ENCODE data around the gene ABHD2.

The ABHD2 gene

DNA sequence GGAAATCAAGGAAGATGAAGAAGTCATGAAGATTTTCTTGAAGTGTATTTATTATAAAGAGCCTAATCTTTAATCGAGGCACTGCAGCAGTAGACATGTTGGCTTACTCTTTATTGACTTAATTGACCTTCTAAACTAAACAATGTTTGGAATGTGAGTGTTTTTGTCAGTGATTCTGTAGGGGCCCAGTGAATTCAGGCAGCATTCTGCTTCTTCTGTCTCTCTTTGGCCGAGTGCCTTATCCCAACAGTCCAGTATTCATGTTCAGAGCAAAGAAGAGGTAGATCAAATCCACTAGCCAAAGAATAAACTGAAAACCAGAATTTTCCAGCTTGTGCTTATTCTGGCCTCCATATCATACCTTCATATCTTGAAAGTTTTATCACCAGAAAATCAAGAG, 77.4 kb downstream of the ABHD2 start:
- no peak overlapping the region for H3K9ac ChIP-seq (ENCODE audit: insufficient read length, low read depth)
- no peak overlapping the region for H3K4me3 ChIP-seq (ENCODE audit: insufficient read length, low read depth)
- no peaks in the 10 kb centered on the region for H3K36me3 ChIP-seq (ENCODE audit: insufficient read depth, insufficient read length, low read length)
- H3K4me1 ChIP-seq (ENCODE audit: insufficient read depth, insufficient read length): peaks cover 2% of the 10 kb centered on the region
- DNase-seq (ENCODE audit: low read depth, low spot score): no peak
- TF ChIP-seq ZNF274 (IDR thresholded peaks at IDR 0.05; ENCODE audit: low read depth, low read length) (no peak), SUZ12 (IDR thresholded peaks at IDR 0.05; ENCODE audit: extremely low read depth, insufficient read depth, insufficient read length) (no peak), YY1 (IDR thresholded peaks at IDR 0.05; ENCODE audit: insufficient read depth, insufficient read length) (no peak)
- no peaks in the 10 kb centered on the region for H3K27me3 ChIP-seq (ENCODE audit: insufficient read depth, insufficient read length)
- H3K9me3 ChIP-seq (ENCODE audit: insufficient read depth, low read length): no peaks in the 10 kb centered on the region

DNA sequence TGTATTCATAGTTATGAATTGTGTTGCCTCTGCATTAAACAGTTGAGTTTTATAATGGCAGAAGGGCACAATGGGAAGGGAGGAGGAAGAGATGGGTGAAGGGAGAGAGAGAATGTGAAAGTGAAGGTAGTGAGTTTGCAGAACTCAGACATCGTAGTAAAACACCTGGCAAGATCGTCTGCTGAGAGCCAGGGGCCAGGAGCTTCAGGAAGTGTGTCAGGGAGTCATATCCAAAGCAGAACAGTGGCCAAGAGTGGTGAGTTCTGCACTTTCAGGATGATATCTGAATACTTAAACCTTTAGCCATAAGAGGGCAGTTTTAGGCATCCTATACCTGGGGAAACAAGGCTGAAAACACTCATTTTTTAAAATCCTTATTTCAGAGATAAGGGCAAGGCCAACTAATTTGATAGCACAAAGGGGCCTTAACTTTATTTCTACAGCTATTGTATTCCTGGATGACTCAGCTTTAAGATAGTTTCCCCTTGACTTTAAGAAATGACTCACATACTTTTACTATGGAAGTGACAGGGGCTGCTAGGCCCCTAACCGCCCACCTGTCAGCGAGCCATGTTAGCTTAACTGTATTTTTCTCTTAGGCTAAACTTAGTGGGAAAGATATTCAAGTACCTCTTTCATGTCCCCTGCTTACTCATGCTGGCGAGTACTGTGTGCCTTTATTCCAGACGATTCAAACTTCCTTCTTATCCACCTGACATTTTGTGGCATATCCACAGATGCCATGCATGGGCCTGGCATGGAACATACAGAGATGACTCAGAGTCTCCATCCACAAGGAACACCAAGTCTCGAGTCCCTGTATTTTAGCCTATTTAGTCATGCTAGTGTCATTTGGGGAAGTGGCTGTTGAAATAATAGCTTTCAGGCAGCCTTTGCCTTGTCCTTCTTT, 79.3 kb downstream of the ABHD2 start:
- Histone ChIP-seq H3K9ac (ENCODE audit: insufficient read length, low read depth) (no peak overlapping the region), H3K4me3 (ENCODE audit: insufficient read length, low read depth) (no peak overlapping the region), H3K4me1 (ENCODE audit: insufficient read depth, insufficient read length) (peaks cover 2% of the 10 kb centered on the region), H3K27me3 (ENCODE audit: insufficient read depth, insufficient read length) (no peaks in the 10 kb centered on the region), H3K36me3 (ENCODE audit: insufficient read depth, insufficient read length, low read length) (no peaks in the 10 kb centered on the region), H3K9me3 (ENCODE audit: insufficient read depth, low read length) (no peaks in the 10 kb centered on the region)
- no peak for DNase-seq (ENCODE audit: low read depth, low spot score)
- TF ChIP-seq SUZ12 (IDR thresholded peaks at IDR 0.05; ENCODE audit: extremely low read depth, insufficient read depth, insufficient read length): no peak
- TF ChIP-seq ZNF274 (IDR thresholded peaks at IDR 0.05; ENCODE audit: low read depth, low read length): no peak
- no peak for TF ChIP-seq YY1 (IDR thresholded peaks at IDR 0.05; ENCODE audit: insufficient read depth, insufficient read length)

DNA sequence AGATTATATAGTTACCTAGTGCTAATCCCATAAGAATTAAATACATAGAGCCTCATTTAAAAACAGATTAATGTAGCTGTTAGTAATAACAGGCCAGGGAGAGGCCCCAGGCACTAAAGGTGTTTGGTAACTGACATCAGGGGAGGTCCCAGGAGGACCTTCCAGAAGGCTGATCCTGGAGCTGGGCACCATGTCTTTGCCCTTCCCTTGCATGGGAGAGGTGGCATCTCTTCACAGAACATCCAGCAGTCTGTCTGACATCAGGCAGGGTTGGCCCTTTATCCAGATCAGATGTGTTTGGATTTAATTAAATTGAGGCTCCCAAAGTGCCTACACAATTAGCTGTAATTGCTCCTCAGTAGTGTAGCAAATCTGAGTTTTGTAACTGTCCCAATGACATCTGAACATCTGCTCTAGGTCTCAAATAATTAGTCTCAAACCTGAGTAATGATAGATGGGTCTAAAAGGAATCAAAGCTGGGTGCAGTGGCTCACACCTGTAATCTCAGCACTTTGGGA, 80.1 kb downstream of the ABHD2 start:
- Histone ChIP-seq H3K9ac (ENCODE audit: insufficient read length, low read depth) (no peak overlapping the region), H3K4me3 (ENCODE audit: insufficient read length, low read depth) (no peak overlapping the region), H3K4me1 (ENCODE audit: insufficient read depth, insufficient read length) (peaks cover 2% of the 10 kb centered on the region), H3K9me3 (ENCODE audit: insufficient read depth, low read length) (no peaks in the 10 kb centered on the region), H3K36me3 (ENCODE audit: insufficient read depth, insufficient read length, low read length) (no peaks in the 10 kb centered on the region), H3K27me3 (ENCODE audit: insufficient read depth, insufficient read length) (no peaks in the 10 kb centered on the region)
- TF ChIP-seq ZNF274 (IDR thresholded peaks at IDR 0.05; ENCODE audit: low read depth, low read length) (no peak), SUZ12 (IDR thresholded peaks at IDR 0.05; ENCODE audit: extremely low read depth, insufficient read depth, insufficient read length) (no peak), YY1 (IDR thresholded peaks at IDR 0.05; ENCODE audit: insufficient read depth, insufficient read length) (no peak)
- DNase-seq (ENCODE audit: low read depth, low spot score): no peak

DNA sequence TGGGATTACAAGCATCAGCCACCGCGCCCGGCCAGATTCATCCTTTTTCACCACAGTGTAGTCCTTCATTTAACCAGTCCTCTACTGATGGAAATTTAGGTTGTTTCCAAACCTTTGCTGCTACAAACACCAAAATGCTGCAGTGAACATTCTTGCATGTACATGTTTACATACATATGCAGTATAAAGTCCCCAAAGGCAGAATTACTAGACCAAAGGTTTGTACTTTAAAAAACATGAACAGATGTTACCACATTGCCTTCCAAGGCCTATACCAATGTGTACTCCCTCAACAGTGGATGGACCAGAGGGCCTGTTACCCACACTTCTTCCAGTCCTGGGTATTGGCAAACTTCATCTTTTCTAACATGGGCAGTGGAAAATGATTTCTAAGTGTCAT, 82.1 kb downstream of the ABHD2 start:
- Histone ChIP-seq H3K27me3 (ENCODE audit: insufficient read depth, insufficient read length) (no peaks in the 10 kb centered on the region), H3K9ac (ENCODE audit: insufficient read length, low read depth) (no peak overlapping the region), H3K4me3 (ENCODE audit: insufficient read length, low read depth) (no peak overlapping the region), H3K9me3 (ENCODE audit: insufficient read depth, low read length) (no peaks in the 10 kb centered on the region), H3K36me3 (ENCODE audit: insufficient read depth, insufficient read length, low read length) (peaks cover under 1% of the 10 kb centered on the region), H3K4me1 (ENCODE audit: insufficient read depth, insufficient read length) (peaks cover 2% of the 10 kb centered on the region)
- no peak for TF ChIP-seq YY1 (IDR thresholded peaks at IDR 0.05; ENCODE audit: insufficient read depth, insufficient read length)
- no peak for TF ChIP-seq SUZ12 (IDR thresholded peaks at IDR 0.05; ENCODE audit: extremely low read depth, insufficient read depth, insufficient read length)
- no peak for TF ChIP-seq ZNF274 (IDR thresholded peaks at IDR 0.05; ENCODE audit: low read depth, low read length)
- DNase-seq (ENCODE audit: low read depth, low spot score): no peak

DNA sequence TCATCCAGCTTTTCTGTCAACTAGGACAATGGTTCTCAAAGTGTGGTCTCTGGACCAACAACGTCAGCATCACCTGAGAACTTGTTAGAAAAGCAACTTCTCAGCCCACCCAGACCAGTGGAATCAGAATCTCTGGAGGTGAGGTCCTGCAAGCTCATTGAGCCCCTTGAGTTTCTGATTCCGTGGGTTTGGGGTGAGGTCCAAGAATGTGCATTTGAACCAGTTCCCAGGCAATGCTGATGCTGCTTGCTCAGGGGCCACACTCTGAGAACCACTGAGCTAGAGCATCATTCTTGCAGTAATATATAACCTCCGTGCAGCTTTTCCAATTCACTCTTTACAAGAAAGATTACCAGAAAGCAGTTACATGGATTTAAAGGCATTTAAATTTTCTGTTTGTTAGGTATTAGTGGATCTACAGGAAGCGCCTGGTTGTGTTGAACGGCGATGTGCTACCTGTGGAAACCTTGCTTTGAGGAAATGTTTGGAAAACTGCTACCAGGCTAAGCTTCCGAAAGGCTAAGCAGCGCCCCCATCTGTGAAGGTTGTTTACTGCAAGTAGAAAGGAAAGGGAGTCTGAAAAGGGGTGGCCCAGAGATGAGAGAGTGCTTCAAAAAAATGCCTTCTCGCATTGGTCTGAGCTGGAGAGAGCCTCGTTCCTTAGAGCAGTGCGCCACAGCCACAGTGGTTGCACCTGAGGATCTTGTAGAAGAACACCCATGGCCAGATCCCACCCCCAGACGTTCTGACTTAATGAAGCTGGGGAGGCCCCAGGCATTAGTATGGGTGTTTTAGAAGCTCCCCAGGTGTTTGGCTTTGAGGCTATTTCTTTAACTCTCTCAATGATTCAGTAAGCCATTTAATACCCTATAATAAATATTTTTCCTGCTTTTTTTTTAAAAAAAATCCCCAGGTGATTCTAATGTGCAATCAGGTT, 83.1 kb downstream of the ABHD2 start:
- Histone ChIP-seq H3K36me3 (ENCODE audit: insufficient read depth, insufficient read length, low read length) (peaks cover 11% of the 10 kb centered on the region), H3K9ac (ENCODE audit: insufficient read length, low read depth) (no peak overlapping the region), H3K4me1 (ENCODE audit: insufficient read depth, insufficient read length) (peaks cover 2% of the 10 kb centered on the region), H3K9me3 (ENCODE audit: insufficient read depth, low read length) (no peaks in the 10 kb centered on the region), H3K27me3 (ENCODE audit: insufficient read depth, insufficient read length) (no peaks in the 10 kb centered on the region), H3K4me3 (ENCODE audit: insufficient read length, low read depth) (no peak overlapping the region)
- TF ChIP-seq YY1 (IDR thresholded peaks at IDR 0.05; ENCODE audit: insufficient read depth, insufficient read length) (no peak), ZNF274 (IDR thresholded peaks at IDR 0.05; ENCODE audit: low read depth, low read length) (no peak), SUZ12 (IDR thresholded peaks at IDR 0.05; ENCODE audit: extremely low read depth, insufficient read depth, insufficient read length) (no peak)
- peak; percentile 78 for DNase-seq (ENCODE audit: low read depth, low spot score)

DNA sequence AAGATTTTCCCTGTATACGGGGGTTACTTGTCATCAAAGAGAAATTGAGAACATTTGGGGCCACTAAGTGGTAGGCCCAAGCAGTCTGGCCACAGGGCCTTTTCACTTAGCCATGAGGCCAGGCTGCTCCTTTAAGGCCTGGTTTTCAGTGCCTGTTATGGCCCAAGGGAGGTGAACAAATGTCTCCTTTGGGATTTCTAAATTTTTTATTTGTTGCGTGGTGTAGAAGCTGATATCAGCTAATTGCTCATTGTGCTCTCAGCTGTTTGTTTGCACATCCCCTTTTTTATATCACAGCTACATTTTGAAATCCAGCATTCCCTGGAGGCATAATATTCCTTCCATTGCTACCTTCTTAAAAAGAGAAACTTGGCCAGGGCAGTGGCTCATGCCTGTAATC, 84.7 kb downstream of the ABHD2 start:
- Histone ChIP-seq H3K36me3 (ENCODE audit: insufficient read depth, insufficient read length, low read length) (peaks cover 21% of the 10 kb centered on the region), H3K9ac (ENCODE audit: insufficient read length, low read depth) (no peak overlapping the region), H3K27me3 (ENCODE audit: insufficient read depth, insufficient read length) (no peaks in the 10 kb centered on the region), H3K9me3 (ENCODE audit: insufficient read depth, low read length) (no peaks in the 10 kb centered on the region), H3K4me1 (ENCODE audit: insufficient read depth, insufficient read length) (peaks cover 2% of the 10 kb centered on the region), H3K4me3 (ENCODE audit: insufficient read length, low read depth) (no peak overlapping the region)
- TF ChIP-seq SUZ12 (IDR thresholded peaks at IDR 0.05; ENCODE audit: extremely low read depth, insufficient read depth, insufficient read length) (no peak), YY1 (IDR thresholded peaks at IDR 0.05; ENCODE audit: insufficient read depth, insufficient read length) (no peak), ZNF274 (IDR thresholded peaks at IDR 0.05; ENCODE audit: low read depth, low read length) (no peak)
- DNase-seq (ENCODE audit: low read depth, low spot score): no peak

Measured in NT2/D1 (cell line).